Kidney epithelial cell (primary cell): ENCODE data around the gene EIPR1. TPM values are rescaled to one million over a fixed set of nuclear protein-coding genes. Genes with fewer than 3 reads are reported as not detected.

ENCODE experiments used
- DNase-seq: peaks from one replicate; pipeline ENCODE4 v3.0.0-alpha.2; 2010; ENCODE audit warnings: low read depth
- H3K27me3 ChIP-seq: 2 replicates; pipeline ENCODE4 v1.6.0; 2011; ENCODE audit warnings: low read length; ENCODE audit not compliant: control insufficient read depth, insufficient read depth
- H3K36me3 ChIP-seq: 2 replicates; pipeline ENCODE4 v1.5.1; 2011; ENCODE audit warnings: low read length; ENCODE audit not compliant: control insufficient read depth, insufficient read depth
- H3K4me3 ChIP-seq: 2 replicates; pipeline ENCODE4 v1.5.1; 2011; ENCODE audit warnings: low read depth, mild to moderate bottlenecking, control low read depth, low read length
- total RNA-seq: library from RNA; depleted of rRNA; stranded (reverse); fragments of >200 nt; gene quantifications from 2 replicates; pipeline ENCODE4 v1.2.3, GENCODE V29; 2015
- TF ChIP-seq, protein P1 (sequence below): IDR thresholded peaks from 2 replicates; pipeline ENCODE4 v1.5.1; 2011; ENCODE audit warnings: mild to moderate bottlenecking, moderate library complexity, low read length, control low read depth, inconsistent platforms; ENCODE audit not compliant: insufficient read depth, poor library complexity, severe bottlenecking

EIPR1 gene
- total RNA-seq, 1 donor from 2014 or later, result 67.2 TPM

GRCh38 chr2:3205845-3206244 lies 171.8 kb downstream of the EIPR1 start:
- TF ChIP-seq, protein P1, sequence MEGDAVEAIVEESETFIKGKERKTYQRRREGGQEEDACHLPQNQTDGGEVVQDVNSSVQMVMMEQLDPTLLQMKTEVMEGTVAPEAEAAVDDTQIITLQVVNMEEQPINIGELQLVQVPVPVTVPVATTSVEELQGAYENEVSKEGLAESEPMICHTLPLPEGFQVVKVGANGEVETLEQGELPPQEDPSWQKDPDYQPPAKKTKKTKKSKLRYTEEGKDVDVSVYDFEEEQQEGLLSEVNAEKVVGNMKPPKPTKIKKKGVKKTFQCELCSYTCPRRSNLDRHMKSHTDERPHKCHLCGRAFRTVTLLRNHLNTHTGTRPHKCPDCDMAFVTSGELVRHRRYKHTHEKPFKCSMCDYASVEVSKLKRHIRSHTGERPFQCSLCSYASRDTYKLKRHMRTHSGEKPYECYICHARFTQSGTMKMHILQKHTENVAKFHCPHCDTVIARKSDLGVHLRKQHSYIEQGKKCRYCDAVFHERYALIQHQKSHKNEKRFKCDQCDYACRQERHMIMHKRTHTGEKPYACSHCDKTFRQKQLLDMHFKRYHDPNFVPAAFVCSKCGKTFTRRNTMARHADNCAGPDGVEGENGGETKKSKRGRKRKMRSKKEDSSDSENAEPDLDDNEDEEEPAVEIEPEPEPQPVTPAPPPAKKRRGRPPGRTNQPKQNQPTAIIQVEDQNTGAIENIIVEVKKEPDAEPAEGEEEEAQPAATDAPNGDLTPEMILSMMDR, result no peak
- Histone ChIP-seq H3K27me3 (no peaks in the 10 kb centered on the region), H3K4me3 (no peak overlapping the region), H3K36me3 (peaks cover 1% of the 10 kb centered on the region)
- no peak for DNase-seq

DNA sequence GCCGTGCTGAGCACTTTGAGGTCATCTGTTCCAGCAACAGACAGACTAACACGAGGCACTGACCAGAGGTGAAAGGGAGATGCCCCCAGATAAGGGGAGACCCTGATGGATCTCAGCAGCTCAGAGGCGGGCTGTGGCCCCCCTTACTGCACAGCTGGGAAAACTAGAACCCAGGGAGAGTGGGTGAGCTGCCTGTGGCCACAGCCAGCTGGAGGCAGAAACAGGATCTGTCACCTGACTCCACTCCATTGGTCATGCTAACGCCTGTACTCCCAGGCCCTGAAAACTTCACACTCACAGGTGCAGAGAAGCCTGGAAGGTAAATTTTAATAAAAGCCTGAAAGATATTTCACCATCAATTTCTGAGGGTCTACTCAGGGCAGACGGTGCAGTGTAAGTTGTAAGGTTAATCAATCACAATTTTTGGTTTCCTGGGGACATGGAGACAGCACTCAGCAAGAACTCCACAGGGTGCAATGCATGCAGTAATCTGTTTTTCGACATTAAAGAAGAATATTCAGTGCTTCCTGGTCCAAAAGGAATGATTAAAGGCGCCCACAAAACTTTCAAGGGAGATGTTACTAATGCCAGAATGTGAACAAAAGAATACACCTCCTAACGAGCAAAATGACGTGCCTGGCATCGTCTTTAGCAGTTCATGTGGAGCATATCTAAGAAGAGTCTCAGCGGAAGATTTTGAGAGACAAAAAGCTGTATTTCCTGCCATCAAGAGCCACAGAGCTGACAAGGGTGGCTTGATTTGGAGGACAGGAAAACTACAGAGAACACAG lies 173.4 kb downstream of the EIPR1 start:
- Histone ChIP-seq H3K36me3 (peaks cover 1% of the 10 kb centered on the region), H3K27me3 (no peaks in the 10 kb centered on the region), H3K4me3 (no peak overlapping the region)
- DNase-seq, result no peak
- TF ChIP-seq, protein P1, result no peak

DNA sequence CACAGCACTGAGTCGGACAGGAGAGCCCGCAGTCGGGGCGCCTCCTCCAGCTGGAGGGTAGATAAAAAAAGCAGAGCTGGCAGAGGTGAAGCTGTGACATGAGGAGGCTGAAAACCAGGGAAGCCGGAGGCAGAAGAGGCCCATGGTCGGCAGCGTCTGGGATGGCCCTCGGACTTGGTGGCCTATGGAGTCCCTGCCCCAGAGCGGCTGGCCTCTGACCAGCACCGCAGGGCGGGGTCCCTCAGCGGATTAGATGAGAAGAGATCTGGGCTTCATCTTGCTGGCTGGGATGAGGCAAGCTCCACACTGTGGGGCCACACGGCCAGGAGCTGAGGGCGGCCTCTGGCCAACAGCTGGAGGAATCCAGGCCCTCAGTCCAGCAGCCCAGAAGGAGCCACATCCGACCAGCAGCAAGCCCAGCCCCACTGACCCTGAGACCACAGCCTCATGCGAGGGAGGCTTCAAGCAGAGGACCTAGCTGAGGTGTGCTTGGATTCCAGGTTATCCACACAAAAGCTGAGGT lies 174.1 kb downstream of the EIPR1 start:
- Histone ChIP-seq H3K36me3 (peaks cover 1% of the 10 kb centered on the region), H3K27me3 (no peaks in the 10 kb centered on the region), H3K4me3 (no peak overlapping the region)
- TF ChIP-seq, protein P1, result no peak
- no peak for DNase-seq

DNA sequence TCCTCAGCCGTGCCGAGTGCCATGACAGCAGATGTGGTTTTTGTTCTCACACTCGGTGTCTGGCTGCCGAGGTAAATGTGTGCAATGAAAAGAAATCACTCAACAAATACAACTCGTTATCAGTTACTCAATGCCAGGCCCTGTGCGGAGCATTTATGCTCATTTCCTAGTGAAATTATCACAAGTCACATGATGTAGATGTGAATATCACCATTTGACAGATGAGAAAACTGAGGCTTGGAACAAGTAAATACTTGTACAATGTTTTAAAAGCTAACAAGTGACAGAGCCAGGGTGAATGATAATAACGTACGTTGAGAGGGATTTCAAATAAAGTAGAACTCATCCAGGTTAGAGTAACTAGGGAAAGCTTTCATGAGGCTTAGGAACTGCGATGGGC lies 174.7 kb downstream of the EIPR1 start:
- Histone ChIP-seq H3K36me3 (peaks cover 1% of the 10 kb centered on the region), H3K4me3 (no peak overlapping the region), H3K27me3 (no peaks in the 10 kb centered on the region)
- no peak for DNase-seq
- TF ChIP-seq, protein P1, result no peak

DNA sequence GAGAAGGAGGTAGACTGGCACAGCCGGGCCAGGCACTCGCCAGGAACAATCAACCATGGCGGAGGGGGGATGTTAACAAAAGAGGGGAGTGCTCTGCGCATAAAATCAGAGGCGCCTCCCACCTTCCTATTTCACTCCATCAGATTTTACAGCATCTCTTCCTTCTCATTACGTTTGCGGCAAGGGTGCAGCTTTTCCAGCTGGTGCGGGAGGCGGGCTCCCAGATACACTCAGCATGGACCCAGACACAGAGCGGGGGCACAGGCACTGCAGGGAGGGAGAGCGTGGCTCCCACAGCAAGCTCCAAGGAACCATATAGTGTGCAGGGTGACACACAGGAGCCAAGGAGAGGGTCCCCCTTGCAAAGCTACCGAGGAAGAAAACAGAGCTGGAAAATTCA lies 176.3 kb downstream of the EIPR1 start:
- no peak for DNase-seq
- Histone ChIP-seq H3K4me3 (no peak overlapping the region), H3K27me3 (no peaks in the 10 kb centered on the region), H3K36me3 (peaks cover 1% of the 10 kb centered on the region)
- TF ChIP-seq, protein P1, result no peak
